ENCODE results near the gene SEMA3E. TPM values are rescaled to one million over a fixed set of nuclear protein-coding genes. Genes with fewer than 3 reads are reported as not detected.

The SEMA3E gene
- polyA plus RNA-seq, 1 experiment = 0.06 TPM

GRCh38 chr7:83486536-83486935 is 162.4 kb downstream of the SEMA3E start:
- CTCF ChIA-PET = no interaction called here
- TF ChIP-seq CTCF (IDR thresholded peaks at IDR 0.05; ENCODE audit: low read depth, low read length) = no peak
- H3K9me3 ChIP-seq (ENCODE audit: control insufficient read depth, insufficient read depth, low read length) = no peaks in the 10 kb centered on the region
- DNase-seq (ENCODE audit: low read depth, low spot score) = no peak
- H3K27ac ChIP-seq (ENCODE audit: low read depth, low read length) = no peak overlapping the region
- no peak overlapping the region for H3K4me3 ChIP-seq (ENCODE audit: low read depth, low read length)
- H3K27me3 ChIP-seq (ENCODE audit: control insufficient read depth, insufficient read depth, low read length) = no peaks in the 10 kb centered on the region
- POLR2A ChIA-PET = no interaction called here

- ChIA-PET CTCF (no interaction called here), POLR2A (no interaction called here)
- Histone ChIP-seq H3K27me3 (ENCODE audit: control insufficient read depth, insufficient read depth, low read length) (no peaks in the 10 kb centered on the region), H3K9me3 (ENCODE audit: control insufficient read depth, insufficient read depth, low read length) (no peaks in the 10 kb centered on the region), H3K27ac (ENCODE audit: low read depth, low read length) (no peak overlapping the region), H3K4me3 (ENCODE audit: low read depth, low read length) (no peak overlapping the region)
- TF ChIP-seq CTCF (IDR thresholded peaks at IDR 0.05; ENCODE audit: low read depth, low read length) = no peak
- DNase-seq (ENCODE audit: low read depth, low spot score) = no peak
Measured at GRCh38 chr7:83484826-83485225, 164.1 kb downstream of the SEMA3E start.

GRCh38 chr7:83484266-83484665 is 164.7 kb downstream of the SEMA3E start:
- H3K4me3 ChIP-seq (ENCODE audit: low read depth, low read length) = no peak overlapping the region
- TF ChIP-seq CTCF (IDR thresholded peaks at IDR 0.05; ENCODE audit: low read depth, low read length) = no peak
- no peak overlapping the region for H3K27ac ChIP-seq (ENCODE audit: low read depth, low read length)
- POLR2A ChIA-PET = no interaction called here
- DNase-seq (ENCODE audit: low read depth, low spot score) = no peak
- H3K27me3 ChIP-seq (ENCODE audit: control insufficient read depth, insufficient read depth, low read length) = no peaks in the 10 kb centered on the region
- CTCF ChIA-PET = no interaction called here
- no peaks in the 10 kb centered on the region for H3K9me3 ChIP-seq (ENCODE audit: control insufficient read depth, insufficient read depth, low read length)

GRCh38 chr7:83478616-83479015 is 170.3 kb downstream of the SEMA3E start:
- Histone ChIP-seq H3K4me3 (ENCODE audit: low read depth, low read length) (no peak overlapping the region), H3K27ac (ENCODE audit: low read depth, low read length) (no peak overlapping the region), H3K27me3 (ENCODE audit: control insufficient read depth, insufficient read depth, low read length) (peaks cover 4% of the 10 kb centered on the region), H3K9me3 (ENCODE audit: control insufficient read depth, insufficient read depth, low read length) (no peaks in the 10 kb centered on the region)
- CTCF ChIA-PET = no interaction called here
- POLR2A ChIA-PET = no interaction called here
- no peak for DNase-seq (ENCODE audit: low read depth, low spot score)
- TF ChIP-seq CTCF (IDR thresholded peaks at IDR 0.05; ENCODE audit: low read depth, low read length) = no peak

- Histone ChIP-seq H3K4me3 (ENCODE audit: low read depth, low read length) (no peak overlapping the region), H3K27me3 (ENCODE audit: control insufficient read depth, insufficient read depth, low read length) (peaks cover 4% of the 10 kb centered on the region), H3K9me3 (ENCODE audit: control insufficient read depth, insufficient read depth, low read length) (no peaks in the 10 kb centered on the region), H3K27ac (ENCODE audit: low read depth, low read length) (no peak overlapping the region)
- POLR2A ChIA-PET = no interaction called here
- CTCF ChIA-PET = interaction anchor here (0.9 kb wide), 1 partner anchor 29 kb away, joined by 3 read pairs; no protein-coding TSS in a partner anchor
- no peak for DNase-seq (ENCODE audit: low read depth, low spot score)
- no peak for TF ChIP-seq CTCF (IDR thresholded peaks at IDR 0.05; ENCODE audit: low read depth, low read length)
Measured at GRCh38 chr7:83476511-83477050, 172.4 kb downstream of the SEMA3E start.

Measured in AG04450 (cell line).